Activated CD8-positive, alpha-beta T cell treated with anti-CD3 and anti-CD28 coated beads for 36 hours (primary cell): ENCODE measurements around the gene PSMD3. TPM values are rescaled to one million over a fixed set of nuclear protein-coding genes. Genes with fewer than 3 reads are reported as not detected.

Experiments
- ATAC-seq: fragments of 200-7000 bp; cut with Tn5 transposase; one replicate; pipeline ENCODE4 v1.10.0; 2021; ENCODE audit warnings: mild to moderate bottlenecking, moderate library complexity
- CTCF ChIA-PET: fragments of 350-600 bp; sonication (Branson Sonifier 250); formaldehyde crosslinking; loops from one replicate; lab custom pipeline; 2021; ENCODE audit warnings: antibody characterized with exemption; lab: Charles Lee
- POLR2A ChIA-PET: fragments of 350-600 bp; sonication (Branson Sonifier 250); formaldehyde crosslinking; loops from one replicate; lab custom pipeline; 2021; ENCODE audit warnings: antibody characterized with exemption; lab: Charles Lee
- DNase-seq: peaks from one replicate; pipeline ENCODE4 v3.0.0-alpha.2; 2020
- H3K27ac Mint-ChIP-seq: one replicate; pipeline ENCODE4 v1.8.0; 2021; ENCODE audit warnings: mild to moderate bottlenecking, mixed read lengths
- H3K27me3 Mint-ChIP-seq: one replicate; pipeline ENCODE4 v1.8.0; 2021; ENCODE audit warnings: mixed read lengths
- H3K36me3 Mint-ChIP-seq: one replicate; pipeline ENCODE4 v1.8.0; 2021; ENCODE audit warnings: low read depth, mixed read lengths
- H3K4me1 Mint-ChIP-seq: one replicate; pipeline ENCODE4 v1.8.0; 2021; ENCODE audit warnings: low read depth, mixed read lengths
- H3K4me3 Mint-ChIP-seq: one replicate; pipeline ENCODE4 v1.8.0; 2021; ENCODE audit warnings: mild to moderate bottlenecking, moderate library complexity, mixed read lengths
- H3K9me3 Mint-ChIP-seq: one replicate; pipeline ENCODE4 v1.8.0; 2021; ENCODE audit warnings: mixed read lengths
- intact Hi-C: fragments of 100-400 bp; cut with micrococcal nuclease; formaldehyde crosslinking; loops from one replicate; pipeline ENCODE4 v1.10.0; 2022
- total RNA-seq, 2 experiments: library from RNA; stranded (reverse); gene quantifications; one replicate each; pipeline ENCODE4 v1.2.3, GENCODE V29; 2021
- TF ChIP-seq, protein P1 (sequence below): fragments of 200-600 bp; IDR thresholded peaks from one replicate; pipeline ENCODE4 v1.8.0; 2022; ENCODE audit warnings: antibody characterized with exemption, mild to moderate bottlenecking

Gene PSMD3
- total RNA-seq, 2 experiments from 2014 or later, result 149 to 153 TPM

DNA sequence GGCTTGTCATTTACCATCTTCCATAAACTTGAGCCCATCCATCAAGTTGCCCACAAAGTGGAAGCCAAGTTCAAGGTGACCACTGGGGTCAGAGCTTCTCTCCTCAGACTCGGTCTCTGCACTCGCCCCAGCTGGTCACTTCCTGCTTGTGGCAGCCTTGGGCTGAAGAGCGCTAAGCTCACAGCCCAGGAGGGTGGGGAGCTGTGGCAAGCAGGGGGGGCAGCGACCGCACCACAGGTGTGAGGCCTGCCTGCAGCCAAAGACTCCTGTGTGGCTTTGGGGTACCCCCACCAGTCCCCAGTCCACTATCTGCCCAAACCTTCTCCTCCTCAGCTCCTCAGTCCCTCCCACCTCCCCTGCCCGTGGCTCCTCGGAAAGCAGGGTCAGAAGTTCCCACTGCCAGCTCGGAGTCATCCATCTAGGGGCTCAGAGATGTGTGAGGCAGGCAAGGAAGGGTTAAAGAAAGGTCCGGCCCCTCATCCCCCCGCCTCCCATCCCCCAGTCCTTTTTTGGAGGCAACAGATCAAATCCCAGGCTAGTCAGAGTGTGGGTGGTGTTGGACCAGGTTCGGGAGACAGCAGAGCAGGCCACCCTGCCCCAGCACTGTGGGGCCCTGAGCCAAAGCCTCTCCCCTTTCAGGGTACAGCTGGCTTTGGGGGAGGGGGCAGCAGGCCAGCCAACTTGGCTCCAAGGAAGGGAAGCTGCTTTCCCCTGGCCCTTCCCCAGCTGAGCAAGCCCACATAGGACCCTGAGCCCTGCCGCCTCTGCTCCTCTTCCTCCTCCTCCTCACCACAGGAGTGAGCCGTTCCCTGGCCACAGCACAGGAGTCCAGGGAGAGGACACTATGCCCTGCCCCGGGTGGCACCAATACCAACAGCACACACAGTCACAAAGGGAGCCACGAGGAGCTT, 37.9 kb downstream of the PSMD3 start:
- DNase-seq (no peak), ATAC-seq (no peak)
- Mint-ChIP-seq H3K9me3 (no peaks in the 10 kb centered on the region), H3K4me3 (no peak overlapping the region), H3K4me1 (no peaks in the 10 kb centered on the region), H3K27ac (no peak overlapping the region), H3K27me3 (no peaks in the 10 kb centered on the region), H3K36me3 (peaks cover 7% of the 10 kb centered on the region)
- intact Hi-C loops, result no loop called here
- POLR2A ChIA-PET, result no interaction called here
- TF ChIP-seq, protein P1, sequence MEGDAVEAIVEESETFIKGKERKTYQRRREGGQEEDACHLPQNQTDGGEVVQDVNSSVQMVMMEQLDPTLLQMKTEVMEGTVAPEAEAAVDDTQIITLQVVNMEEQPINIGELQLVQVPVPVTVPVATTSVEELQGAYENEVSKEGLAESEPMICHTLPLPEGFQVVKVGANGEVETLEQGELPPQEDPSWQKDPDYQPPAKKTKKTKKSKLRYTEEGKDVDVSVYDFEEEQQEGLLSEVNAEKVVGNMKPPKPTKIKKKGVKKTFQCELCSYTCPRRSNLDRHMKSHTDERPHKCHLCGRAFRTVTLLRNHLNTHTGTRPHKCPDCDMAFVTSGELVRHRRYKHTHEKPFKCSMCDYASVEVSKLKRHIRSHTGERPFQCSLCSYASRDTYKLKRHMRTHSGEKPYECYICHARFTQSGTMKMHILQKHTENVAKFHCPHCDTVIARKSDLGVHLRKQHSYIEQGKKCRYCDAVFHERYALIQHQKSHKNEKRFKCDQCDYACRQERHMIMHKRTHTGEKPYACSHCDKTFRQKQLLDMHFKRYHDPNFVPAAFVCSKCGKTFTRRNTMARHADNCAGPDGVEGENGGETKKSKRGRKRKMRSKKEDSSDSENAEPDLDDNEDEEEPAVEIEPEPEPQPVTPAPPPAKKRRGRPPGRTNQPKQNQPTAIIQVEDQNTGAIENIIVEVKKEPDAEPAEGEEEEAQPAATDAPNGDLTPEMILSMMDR, result no peak
- CTCF ChIA-PET, result interaction anchor here (0.6 to 6.9 kb wide), 4 partner anchors 8 to 95 kb away, joined by 3 to 79 read pairs (median 5); no protein-coding TSS in a partner anchor

DNA sequence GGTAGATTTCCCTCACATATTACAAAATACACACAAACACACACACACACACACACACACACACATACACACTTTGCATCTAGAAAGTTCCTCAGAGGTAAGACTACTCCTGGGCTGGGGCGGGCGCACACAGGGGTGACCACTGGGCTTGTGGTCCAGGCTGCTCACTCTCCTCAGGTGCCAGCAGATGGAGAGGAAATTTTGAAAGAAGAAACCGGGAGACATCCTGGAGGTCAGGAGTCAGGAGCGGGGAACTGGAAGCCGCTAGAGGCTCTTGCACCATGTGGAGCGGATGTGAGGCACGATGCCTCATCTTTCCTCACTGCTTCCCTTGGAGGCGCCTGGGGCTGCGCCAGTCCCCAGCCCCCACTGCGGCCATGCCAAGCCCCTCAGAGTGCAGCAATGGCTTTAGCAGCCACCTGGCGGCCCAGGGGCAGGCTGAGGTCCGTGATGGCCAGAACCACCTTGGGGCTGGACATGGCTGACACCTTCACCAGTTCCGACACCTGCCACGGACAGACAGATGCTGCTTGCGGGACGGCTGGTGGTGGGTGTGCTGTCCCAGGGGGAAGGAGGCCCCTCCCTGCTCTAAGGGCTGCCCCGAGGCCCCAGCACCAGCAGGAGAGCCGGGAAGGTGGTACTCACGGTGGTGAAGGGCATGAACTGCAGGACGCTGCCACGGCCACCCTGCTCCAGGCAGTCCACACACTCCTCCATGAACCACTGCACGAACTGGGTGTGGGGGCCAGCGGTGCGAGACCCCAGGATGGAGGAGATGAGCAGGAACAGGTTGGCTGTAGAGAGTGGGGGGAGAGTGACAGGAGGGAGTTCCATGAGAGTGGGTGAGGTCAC, 38.8 kb downstream of the PSMD3 start:
- DNase-seq, result no peak
- CTCF ChIA-PET, result interaction anchor here (1.6 kb wide), 1 partner anchor 10 kb away, joined by 5 read pairs; no protein-coding TSS in a partner anchor
- H3K27ac Mint-ChIP-seq, result no peak overlapping the region

DNA sequence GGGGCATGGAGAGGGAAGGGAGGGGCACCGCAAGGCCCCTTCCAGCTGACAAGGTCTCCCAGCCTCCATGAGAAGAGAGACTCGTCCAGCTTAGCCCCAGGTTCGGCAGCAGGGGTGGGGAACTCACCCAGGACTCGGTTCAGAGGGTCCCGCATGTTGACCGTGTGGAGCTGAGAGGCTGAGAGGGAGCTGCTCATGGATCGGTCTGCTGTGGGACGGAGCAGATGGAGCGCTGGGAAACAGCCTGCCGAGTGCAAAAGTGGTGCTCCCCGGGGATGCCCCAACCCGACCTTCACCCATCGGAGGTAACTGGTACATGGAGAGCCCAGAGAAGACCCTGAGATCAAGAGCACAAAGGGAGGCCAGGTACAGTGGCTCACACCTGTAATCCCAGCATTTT, 39.5 kb downstream of the PSMD3 start:
- H3K36me3 Mint-ChIP-seq, result peaks cover 11% of the 10 kb centered on the region
- no peak overlapping the region for H3K27ac Mint-ChIP-seq
- POLR2A ChIA-PET, result no interaction called here
- DNase-seq, result no peak
- no peaks in the 10 kb centered on the region for H3K27me3 Mint-ChIP-seq
- CTCF ChIA-PET, result interaction anchor here (1.6 kb wide), 2 partner anchors 50 to 148 kb away, joined by 3 to 4 read pairs; no protein-coding TSS in a partner anchor
- intact Hi-C loops, result no loop called here
- no peak for ATAC-seq
- H3K4me3 Mint-ChIP-seq, result no peak overlapping the region
- TF ChIP-seq, protein P1, result no peak
- no peaks in the 10 kb centered on the region for H3K9me3 Mint-ChIP-seq
- no peaks in the 10 kb centered on the region for H3K4me1 Mint-ChIP-seq

More for the DNA sequence above, 38.8 kb downstream of the PSMD3 start:
- no peaks in the 10 kb centered on the region for H3K27me3 Mint-ChIP-seq
- H3K4me1 Mint-ChIP-seq, result no peaks in the 10 kb centered on the region
- no peak overlapping the region for H3K4me3 Mint-ChIP-seq
- H3K9me3 Mint-ChIP-seq, result no peaks in the 10 kb centered on the region
- intact Hi-C loops, result no loop called here
- peaks cover 11% of the 10 kb centered on the region for H3K36me3 Mint-ChIP-seq
- POLR2A ChIA-PET, result no interaction called here
- ATAC-seq, result no peak
- TF ChIP-seq, protein P1, result no peak

DNA sequence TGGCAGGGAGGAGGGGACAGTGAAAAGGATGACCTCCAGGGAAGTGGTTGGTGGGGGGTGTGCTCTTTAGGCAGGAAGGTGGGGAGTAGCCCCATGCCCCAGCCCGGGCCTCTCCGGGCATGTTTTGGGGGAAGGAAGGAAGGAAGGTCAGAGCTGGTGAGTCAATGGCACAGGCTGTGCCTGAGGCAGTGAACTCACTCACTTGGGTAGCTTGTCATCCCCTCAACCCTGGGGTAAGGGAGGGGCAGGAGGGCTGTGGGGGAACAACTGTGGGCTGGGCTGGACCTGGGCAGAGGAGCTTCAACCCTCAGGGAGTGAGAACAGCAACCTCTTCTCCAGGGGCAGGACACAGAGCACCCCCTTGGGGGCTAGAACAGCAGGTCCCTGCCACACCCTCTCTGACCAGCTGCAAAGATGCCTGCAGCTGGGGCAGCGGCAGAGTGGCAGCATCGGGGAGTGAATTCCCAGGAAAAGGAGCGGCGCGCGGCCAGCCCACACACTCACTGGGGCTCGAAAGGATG, 40.9 kb downstream of the PSMD3 start:
- CTCF ChIA-PET, result interaction anchor here (0.8 to 1.6 kb wide), 7 partner anchors 8 to 147 kb away, joined by 3 to 5 read pairs (median 4); no protein-coding TSS in a partner anchor
- ATAC-seq (no peak), DNase-seq (no peak)
- Mint-ChIP-seq H3K27ac (peak overlapping the region; percentile 52), H3K36me3 (peaks cover 25% of the 10 kb centered on the region), H3K9me3 (no peaks in the 10 kb centered on the region), H3K27me3 (no peaks in the 10 kb centered on the region), H3K4me3 (no peak overlapping the region), H3K4me1 (peaks cover 9% of the 10 kb centered on the region)
- TF ChIP-seq, protein P1, result no peak
- intact Hi-C loops, result no loop called here
- POLR2A ChIA-PET, result interaction anchor here (0.5 to 0.9 kb wide), 2 partner anchors 25 to 198 kb away, joined by 4 read pairs; partner anchors contain the start of gene WIPF2
